Superior temporal gyrus (tissue), 1 donor: ENCODE results near the gene WFDC9.
"Not testable (repeated sequence)": the region's sequence is repeated elsewhere in the genome, so short reads cannot be mapped to it uniquely, and the experiment has no call there.

ENCODE experiments used
- DNase-seq: peaks from one replicate; pipeline ENCODE4 v3.0.0-alpha.2; 2016; ENCODE audit errors: extremely low spot score

The WFDC9 gene

DNA sequence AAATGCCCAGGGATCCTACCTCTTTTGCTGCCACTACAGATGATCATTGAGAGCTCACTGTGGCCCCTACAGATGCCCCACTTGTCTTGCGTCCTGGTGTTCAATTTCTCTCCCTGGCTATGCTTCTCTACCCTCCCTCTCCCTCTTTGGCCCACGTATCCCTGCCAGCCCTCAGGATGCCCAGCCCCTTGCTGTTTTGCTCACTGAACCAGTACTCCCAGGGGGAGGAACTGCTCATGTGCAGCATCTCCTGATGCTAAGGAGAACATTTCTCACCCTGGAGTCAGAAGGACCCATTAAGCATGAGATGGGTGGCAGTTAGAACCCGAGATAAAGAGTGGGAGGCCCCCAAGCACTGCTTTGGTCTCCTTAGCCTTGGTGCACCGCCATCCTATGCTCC lies at the start of gene WFDC9:
WFDC9 (minus strand) TSS at position 101 of the 400 bp plus-strand sequence. CDS start 21,103 bp downstream, outside the sequence.
- no peak for DNase-seq

DNA sequence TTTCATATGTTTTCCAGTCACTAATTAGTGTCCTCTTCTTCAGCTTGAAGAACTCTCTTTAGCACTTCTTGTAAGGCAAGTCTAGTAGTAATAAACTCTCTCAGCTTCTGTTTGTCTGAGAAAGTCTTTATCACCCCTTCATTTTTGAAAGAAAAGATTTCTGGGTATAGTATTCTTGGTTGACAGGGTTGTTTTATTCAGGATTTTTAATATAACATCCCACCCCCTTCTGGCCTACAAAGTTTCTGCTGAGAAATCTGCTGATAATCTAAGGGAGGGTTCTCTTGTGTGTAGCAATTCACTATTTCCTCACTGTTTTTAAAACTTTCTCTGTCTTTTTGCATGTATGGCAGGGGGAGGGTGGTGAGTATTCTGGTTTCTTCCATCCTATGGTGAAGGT lies 48.6 kb upstream of the WFDC9 start:
- DNase-seq, result no peak

DNA sequence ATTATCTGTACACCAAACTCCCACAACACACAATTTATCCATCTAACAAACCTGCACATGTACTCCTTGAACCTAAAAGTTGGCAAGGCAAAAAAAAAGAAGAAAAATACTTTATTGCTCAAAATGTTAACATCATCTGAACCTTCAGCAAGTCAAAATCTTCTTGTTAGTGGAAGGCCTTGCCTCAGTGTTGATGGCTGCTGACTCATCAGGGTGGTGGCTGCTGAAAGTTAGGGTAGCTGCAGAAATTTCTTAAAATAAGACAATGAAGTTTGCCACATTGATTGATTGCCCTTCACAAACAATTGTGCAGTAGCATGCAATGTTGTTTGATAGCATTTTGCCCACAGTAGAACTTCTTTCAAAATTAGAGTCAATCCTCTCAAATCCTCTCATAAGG lies 41.7 kb upstream of the WFDC9 start:
- no peak for DNase-seq

DNA sequence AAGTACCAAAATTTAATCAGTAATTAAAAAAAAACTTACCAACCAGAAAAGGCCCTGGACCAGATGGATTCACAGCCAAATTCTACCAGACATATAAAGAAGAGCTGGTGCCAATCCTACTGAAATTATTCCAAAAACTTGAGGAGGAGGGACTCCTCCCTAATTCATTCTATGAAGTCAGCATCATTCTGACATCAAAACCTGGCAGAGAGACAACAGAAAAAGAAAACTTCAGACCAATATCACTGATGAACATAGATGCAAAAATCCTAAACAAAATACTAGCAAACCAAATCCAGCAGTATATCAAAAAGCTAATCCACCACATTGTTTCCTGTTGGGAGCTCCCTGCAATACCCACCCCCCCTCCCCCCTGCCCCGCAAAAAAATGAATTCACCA lies 39.1 kb upstream of the WFDC9 start, which contains the start of gene WFDC11:
WFDC11 (minus strand) TSS at position 101 of the 400 bp plus-strand sequence. CDS start 19,639 bp downstream, outside the sequence.
- DNase-seq, result no peak

DNA sequence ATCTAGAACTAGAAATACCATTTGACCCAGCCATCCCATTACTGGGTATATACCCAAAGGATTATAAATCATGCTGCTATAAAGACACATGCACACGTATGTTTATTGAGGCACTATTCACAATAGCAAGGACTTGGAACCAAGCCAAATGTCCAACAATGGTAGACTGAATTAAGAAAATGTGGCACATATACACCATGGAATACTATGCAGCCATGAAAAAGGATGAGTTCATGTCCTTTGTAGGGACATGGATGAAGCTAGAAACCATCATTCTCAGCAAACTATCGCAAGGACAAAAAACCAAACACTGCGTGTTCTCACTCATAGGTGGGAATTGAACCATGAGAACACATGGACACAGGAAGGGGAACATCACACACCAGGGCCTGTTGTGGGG lies 26.0 kb upstream of the WFDC9 start:
- DNase-seq, result not testable (repeated sequence)

DNA sequence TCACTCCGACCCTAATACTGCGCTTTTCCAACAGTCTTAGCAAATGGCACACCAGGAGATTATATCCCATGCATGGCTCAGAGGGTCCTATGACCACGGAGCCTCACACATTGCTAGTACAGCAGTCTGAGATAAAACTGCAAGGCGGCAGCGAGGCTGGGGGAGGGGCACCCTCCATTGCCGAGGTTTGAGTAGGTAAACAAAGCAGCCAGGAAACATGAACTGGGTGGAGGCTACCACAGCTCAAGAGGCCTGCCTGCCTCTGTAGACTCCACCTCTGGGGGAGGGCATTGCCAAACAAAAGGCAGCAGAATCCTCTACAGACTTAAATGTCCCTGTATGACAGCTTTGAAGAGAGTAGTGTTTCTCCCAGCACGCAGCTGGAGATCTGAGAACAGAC lies 20.6 kb upstream of the WFDC9 start:
- not testable (repeated sequence) for DNase-seq

DNA sequence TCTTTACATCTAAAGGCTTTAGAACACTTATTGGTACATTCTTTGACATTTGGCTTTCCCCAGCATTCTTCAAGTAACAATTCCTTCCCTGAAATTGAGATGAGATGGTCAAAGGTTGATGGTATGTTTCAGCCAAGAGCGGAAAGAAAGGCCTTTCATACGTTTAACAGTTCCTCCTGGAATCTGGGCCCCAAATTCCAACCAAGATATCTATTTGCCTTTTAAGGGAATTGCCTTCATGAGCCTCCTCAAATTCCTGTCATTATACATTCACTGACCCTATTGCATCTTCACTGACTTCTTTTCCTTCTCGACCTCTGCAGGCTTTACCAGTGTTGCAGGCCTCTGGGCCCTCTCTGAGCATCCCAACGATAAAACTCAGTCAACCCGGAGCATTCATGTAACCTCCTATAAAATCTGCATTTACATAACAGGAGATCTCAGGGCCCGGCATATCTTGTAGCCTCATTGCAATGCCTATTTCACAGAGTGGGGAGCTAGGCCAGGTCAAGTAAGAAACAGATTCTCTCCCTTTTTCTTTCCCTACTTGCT lies 18.3 kb upstream of the WFDC9 start:
- DNase-seq, result no peak

DNA sequence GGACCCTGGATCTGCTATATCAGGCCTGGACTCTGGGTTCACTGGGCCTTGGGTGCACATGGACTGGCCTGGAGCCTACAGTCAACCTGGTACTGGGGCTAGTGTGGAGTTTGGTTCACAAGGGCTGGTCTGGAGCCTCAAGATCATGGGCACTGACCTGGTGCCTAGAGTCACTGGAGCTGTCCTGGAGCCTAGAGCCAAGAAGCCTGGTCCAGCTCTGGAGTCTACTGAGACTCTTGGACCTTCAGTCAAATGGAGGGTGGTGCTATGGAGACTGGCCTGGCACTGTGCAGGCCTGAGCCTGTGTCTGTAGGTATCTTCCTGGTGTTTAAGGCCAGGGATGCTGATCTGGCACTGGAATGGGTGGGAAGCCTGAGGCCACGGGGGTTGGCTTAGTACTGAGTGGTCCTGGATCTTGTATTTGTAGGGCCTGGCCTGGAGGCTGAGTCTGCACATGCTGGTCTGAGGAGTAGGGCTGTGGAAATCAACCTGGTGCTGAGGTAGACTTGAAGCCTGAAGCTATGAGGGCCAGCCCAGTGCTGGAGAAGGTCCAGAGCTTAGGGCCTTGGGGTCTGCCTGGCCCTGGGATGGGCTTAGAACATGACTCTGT lies 16.5 kb upstream of the WFDC9 start:
- no peak for DNase-seq

DNA sequence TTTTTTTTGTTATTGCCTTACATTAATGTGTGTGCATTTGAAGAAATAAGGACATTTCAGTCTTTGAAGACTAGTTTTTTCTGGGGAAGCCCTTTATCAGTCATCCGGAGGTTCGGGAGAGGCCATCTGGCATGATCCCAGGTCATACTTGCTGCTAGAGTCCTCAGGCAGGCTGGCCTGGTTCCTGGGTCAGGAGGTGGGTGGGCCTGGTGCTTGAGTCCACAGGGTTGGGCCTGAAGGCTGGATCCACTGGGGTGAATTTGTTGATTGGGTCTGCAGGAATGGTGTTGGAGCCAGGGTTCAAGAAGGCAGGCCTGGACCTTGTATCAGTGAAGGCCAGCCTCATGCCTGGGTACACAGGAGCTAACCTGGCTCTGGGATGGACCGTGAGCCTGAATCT lies 15.8 kb upstream of the WFDC9 start:
- DNase-seq, result no peak

DNA sequence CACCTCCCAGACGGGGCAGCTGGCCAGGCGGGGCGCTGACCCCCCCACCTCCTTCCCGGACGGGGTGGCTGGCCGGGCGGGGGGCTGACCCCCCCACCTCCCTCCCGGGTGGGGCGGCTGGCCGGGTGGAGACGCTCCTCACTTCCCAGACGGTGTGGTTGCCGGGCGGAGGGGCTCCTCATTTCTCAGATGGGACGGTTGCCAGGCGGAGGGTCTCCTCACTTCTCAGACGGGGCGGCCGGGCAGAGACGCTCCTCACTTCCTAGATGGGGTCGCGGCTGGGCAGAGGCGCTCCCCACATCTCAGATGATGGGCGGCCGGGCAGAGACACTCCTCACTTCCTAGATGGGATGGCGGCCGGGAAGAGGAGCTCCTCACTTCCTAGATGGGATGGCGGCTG lies 14.8 kb upstream of the WFDC9 start:
- not testable (repeated sequence) for DNase-seq

DNA sequence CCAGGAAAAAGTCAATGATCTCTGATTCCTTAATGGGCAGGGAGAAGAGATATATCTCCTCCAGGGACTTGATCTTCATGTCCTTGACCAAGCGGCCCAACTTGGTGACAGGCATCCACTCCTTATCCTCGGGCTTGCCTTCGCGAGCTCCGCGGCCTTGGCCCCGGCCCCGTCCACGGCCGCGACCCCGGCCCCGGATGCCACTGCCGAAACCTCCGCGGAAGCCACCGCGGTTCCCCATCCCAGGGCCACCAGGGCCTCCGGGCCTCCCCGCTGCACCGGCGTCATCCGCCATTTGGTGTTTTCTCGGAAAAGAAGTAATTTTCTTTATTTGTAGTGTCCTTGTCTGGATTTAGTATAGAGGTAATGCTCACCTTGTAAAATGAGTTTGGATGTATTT lies 10.0 kb upstream of the WFDC9 start:
- DNase-seq, result not testable (repeated sequence)

DNA sequence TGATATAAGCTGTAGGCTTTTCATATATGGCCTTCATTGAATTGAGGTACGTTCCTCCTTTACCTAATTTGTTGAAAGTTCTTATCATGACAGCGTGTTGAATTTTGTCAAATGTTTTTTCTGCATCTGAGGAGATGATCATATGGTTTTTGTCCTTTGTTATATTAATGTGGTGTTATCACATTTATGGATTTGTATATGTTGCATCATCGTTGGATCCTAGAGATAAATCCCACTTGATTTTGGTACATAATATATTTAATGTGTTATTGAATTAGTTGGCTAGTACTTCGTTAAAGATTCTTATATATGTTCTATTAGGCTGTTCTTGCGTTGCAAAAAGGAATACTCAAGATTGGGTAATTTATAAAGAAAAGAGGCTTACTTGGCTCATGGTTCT lies 8.6 kb upstream of the WFDC9 start:
- DNase-seq, result no peak

DNA sequence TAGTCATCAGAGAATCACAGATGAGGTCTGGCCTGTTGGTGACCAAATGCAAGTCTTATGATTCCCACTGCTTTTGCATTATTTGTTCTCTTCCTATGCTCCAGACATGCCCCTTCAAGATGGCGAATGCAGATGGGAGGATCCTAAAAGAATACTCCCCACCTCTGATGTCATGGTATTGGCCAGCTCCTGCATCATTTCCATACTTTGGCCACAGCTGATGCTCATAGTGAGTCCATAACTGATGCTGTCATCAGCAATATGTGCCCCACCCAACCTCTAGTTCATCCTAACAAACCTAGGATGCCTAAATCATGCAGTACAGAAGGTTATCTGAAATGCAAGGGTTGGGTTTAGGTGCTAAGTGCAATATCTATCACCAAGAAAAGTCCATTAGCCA lies 5.4 kb upstream of the WFDC9 start:
- no peak for DNase-seq

DNA sequence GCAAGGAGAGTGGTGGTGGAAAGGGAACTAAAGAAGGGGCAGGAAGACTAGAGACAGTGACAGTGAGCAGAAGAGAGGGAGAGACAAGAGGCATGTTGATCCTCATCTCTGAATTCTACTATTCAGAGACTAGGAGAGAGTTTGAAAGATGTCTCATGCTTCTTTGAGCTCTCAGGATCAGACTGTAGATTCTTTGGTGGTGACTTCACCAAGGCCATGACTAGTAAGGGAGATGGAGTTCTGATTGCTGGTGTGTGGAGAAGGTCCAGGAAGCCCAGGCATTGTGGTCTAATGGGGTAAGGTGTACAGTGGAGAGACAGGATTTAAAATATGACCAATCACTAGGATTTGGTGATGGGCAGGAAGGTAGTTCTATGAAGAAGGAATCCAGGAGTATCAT lies 713 bp downstream of the WFDC9 start:
- no peak for DNase-seq

DNA sequence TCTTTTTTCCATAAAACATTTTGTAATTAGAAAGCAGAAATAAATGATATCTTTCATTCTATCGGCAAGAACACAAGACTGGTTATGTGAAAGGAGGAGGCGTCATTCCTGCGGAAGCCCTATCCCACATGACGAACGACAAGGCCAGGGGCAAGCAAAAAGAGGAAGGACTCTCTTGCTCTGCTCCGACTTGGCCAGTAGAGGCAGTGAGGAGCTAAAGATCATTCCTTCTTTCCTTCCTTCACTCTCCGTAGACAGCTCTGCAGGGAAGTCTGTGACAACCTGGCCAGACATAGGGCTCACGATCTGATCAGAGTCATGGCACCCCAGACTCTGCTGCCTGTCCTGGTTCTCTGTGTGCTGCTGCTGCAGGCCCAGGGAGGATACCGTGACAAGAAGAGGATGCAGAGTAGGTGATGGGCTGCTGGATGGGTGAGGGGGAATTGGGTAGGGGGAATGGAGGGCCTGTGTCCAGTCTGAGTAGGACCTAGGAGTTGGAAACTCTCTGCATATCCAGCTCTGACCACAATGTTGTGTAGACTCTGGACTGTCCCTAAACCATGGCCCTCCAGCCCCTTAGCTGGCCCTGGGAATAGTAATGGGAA lies 1.5 kb downstream of the WFDC9 start, which contains the start of gene WFDC10A:
WFDC10A (plus strand) TSS at position 244 of the 605 bp plus-strand sequence; CDS start at position 319, 75 bp downstream.
- DNase-seq, result peak; percentile 20

DNA sequence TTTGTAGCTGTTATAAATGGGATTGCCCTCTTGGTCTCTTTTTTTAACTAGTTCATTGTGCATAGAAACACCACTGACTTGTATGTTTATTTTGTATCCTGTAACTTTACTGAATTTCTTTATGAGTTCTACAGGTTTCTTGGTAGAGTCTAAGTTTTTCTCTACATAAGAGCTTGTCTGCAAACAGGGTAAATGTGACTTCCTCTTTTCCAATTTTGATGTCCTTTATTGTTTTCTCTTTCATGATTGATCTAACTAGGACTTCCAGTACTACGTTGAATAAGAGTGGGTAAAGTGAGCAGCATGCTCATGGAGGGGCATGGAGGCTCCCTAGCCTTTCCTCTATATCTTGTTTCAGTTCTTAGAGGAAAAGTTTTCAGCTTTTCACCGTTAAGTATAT lies 4.5 kb downstream of the WFDC9 start:
- DNase-seq, result no peak

DNA sequence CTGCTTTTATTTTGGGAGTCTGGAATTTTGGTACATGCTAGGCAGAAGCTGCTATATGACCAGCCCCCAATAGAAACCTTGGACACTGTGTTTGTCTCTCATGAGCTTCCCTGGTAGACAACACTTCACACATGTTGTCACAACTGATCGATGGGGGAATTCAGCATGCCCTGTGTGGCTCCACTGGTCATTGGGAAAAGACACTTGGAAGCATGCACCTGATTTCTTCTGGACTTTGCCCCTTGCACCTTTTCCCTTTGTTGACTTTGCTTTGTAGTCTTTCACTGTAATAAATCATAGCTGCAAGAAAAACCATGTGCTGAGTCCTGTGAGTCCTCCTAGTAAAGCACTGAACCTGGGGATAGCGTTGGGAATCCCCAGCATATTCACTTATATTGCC lies 9.5 kb downstream of the WFDC9 start:
- DNase-seq, result no peak

DNA sequence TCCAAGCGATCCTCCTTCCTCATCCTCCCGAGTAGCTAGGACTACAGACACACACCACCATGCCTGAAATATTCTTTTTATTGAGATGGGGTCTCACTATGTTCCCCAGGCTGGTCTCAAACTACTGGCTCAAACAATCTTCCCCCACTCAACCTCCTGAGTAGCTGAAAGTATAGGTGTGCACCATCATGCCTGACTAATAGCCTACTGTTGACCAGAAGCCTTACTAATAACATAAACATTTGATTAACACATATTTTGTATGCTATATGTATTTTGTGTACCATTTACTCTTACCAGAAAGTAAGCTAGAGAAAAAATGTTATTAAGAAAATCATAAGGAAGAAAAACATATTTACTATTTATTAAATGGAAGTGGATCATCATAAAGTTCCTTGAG lies 13.5 kb downstream of the WFDC9 start:
- no peak for DNase-seq

DNA sequence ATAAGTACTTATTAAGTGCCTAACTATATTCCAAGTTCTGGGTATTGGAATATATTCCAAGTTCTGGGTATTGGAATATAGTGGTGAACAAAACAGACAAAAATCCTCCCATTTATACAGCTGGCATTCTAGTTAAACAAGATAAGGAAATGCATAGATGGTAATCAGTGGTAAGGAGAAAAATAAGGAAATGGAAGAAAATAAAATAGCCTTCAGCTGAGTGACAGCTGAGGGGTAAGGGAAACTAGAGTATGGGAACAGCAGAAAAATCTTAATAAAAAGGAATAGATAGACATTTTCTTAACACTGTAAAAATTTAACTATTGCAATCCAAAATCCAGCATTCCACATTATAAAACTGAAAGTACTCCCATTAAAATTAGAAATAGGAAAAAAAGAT lies 18.8 kb downstream of the WFDC9 start:
- DNase-seq, result no peak

DNA sequence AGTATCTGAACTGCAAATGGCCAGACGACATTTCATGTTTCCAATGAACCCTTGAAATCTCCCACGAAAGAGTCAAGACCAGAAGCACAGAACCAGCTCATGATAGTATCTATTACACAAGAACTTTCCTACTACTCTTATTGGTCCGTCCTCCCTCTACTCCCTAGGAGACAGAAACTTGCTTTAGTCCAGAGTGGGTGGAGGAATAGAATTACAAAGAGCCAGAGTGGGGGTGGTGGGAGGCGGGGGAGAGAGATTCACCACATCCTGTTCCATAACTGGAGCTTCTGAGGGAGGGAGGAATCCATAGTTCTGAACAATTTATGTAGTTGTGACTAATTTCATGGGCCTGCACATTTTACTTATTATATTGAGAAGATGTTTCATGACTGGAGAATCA lies 20.0 kb downstream of the WFDC9 start:
- DNase-seq, result no peak

DNA sequence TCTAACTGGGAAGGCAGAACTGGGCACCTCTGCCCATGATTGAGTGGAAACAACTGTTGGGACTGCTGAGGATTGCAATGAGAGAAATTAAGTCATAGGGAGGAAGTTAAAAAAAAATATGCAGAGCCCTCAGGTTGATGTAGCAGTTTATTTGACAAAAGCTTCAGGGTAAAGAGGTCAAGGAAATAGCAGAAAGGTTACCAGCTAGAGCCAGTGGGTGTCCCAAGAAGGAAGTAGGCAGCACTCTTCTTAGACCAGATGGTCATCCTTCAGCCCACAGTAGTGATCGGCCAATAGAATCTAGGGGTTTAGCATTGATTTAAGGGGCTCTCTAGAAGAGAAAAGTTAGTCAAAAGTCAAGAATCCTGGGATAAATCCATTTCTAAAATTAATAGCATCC lies 23.3 kb downstream of the WFDC9 start:
- DNase-seq, result no peak

DNA sequence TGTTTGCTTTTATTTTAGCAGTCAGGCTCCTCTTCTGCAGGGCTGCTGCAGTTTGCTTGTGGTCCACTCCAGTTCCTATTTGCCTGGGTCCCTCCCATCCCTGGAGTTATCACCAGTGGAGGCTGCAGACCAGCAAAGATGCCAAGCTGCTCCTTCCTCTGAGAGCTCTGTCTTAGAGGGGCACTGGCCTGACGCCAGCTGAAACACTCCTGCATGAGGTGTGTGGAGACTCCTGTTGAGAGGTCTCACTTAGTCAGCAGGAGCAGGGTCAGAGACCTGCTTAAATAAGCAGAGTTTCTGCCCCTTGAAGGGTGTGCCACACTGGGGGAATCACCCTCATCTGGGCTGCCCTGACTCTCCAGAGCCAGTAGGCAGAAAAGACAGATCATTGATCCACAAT lies 35.8 kb downstream of the WFDC9 start:
- no peak for DNase-seq

DNA sequence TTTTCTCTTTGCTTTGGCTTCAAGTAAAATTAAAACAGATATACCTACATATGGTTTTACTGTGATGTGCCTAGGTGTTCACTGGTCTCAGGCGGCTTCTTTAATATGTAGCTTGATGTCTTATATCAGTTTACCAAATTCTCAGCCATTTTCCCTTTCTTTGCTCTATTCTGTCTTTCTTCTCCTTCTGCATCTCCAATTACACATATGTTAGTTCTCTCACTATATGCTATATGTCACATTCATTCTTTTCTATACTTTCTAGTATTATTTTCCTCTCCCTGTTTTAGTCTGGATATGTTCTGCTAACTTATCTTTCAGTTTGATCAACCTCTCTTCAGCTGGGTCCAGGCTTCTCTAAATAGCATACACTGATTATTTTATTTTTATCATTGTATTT lies 37.6 kb downstream of the WFDC9 start:
- DNase-seq, result no peak
